ENCODE measurements around the gene GLI3. TPM values are rescaled to one million over a fixed set of nuclear protein-coding genes. Genes with fewer than 3 reads are reported as not detected.

The GLI3 gene
- total RNA-seq, 1 experiment from 2014 or later = 45.0 TPM

DNA sequence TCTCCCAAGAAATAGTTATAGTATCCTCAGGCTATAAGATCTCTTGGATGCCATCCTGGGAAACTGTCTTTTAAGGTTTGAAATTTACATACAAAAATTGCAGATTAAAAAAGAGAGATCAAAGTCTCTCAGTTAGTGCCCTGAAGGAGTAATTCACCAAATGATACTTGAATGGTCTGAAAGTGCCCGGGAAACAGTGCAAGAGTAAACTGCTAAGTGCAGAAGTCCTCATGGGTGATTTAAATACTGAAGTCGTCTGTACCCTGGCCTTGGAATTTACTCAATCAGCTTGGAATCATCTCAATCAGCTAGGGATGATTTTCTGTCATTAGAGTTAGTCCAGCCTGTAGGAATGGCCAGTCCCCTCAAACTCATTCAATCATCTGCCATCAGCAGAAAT is 155.3 kb downstream of the GLI3 start:
- no peak overlapping the region for H3K4ac ChIP-seq (ENCODE audit: low read depth, low read length)
- no peak overlapping the region for H3K4me2 ChIP-seq (ENCODE audit: insufficient read depth, insufficient read length, low read length)
- no peak overlapping the region for H3K27ac ChIP-seq (ENCODE audit: insufficient read length, low read depth, low read length)
- H2BK5ac ChIP-seq (ENCODE audit: insufficient read length, low read length) = no peak overlapping the region
- H3K79me2 ChIP-seq (ENCODE audit: insufficient read depth, low read length) = no peaks in the 10 kb centered on the region
- no peak overlapping the region for H2BK12ac ChIP-seq (ENCODE audit: insufficient read length, low read depth, low read length)
- WGBS (ENCODE audit: extremely low coverage, insufficient read length, low lambda C conversion rate) = no CpG with 5 or more reads among the region's 2 CpGs
- H2AFZ ChIP-seq (ENCODE audit: low read length) = no peak overlapping the region
- no peak overlapping the region for H2BK120ac ChIP-seq (ENCODE audit: low read depth, low read length, poor library complexity, severe bottlenecking)
- peaks cover 1% of the 10 kb centered on the region for H4K20me1 ChIP-seq (ENCODE audit: control insufficient read depth, insufficient read depth, insufficient read length)
- H3K9me3 ChIP-seq (ENCODE audit: control insufficient read depth, low read depth, low read length) = no peaks in the 10 kb centered on the region
- Mint-ChIP-seq H3K9me3 (no peaks in the 10 kb centered on the region; a peak in 1 of 5 replicates), H3K27me3 (ENCODE audit: low read depth) (peaks cover 7% of the 10 kb centered on the region), H3K4me1 (peaks cover 9 to 23% of the 10 kb centered on the region in 2 experiments), H3K36me3 (ENCODE audit: insufficient read depth in 1 of 3, low read depth in 3 of 3) (no peaks in the 10 kb centered on the region; a peak in 1 of 7 replicates), H3K4me3 (no peak overlapping the region), H3K27ac (no peak overlapping the region)
- no peak overlapping the region for H3T11ph ChIP-seq (ENCODE audit: low read length)
- DNase-seq = no peak
- no peak overlapping the region for H3K56ac ChIP-seq (ENCODE audit: insufficient read length, low read depth, low read length)
- H3K79me1 ChIP-seq (ENCODE audit: insufficient read depth, low read depth, low read length, poor library complexity, severe bottlenecking) = peaks cover under 1% of the 10 kb centered on the region
- H2BK15ac ChIP-seq (ENCODE audit: low read depth, low read length) = no peak overlapping the region
- H3K18ac ChIP-seq (ENCODE audit: insufficient read length, low read depth, low read length) = no peak overlapping the region
- no peak overlapping the region for H4K91ac ChIP-seq (ENCODE audit: insufficient read length, low read depth, low read length)
- no peak overlapping the region for H4K8ac ChIP-seq (replicated peaks; ENCODE audit: insufficient read length, low read depth, low read length)
- H3K9ac ChIP-seq (ENCODE audit: extremely low read depth, insufficient read length, low read length) = no peak overlapping the region
- no peak overlapping the region for H4K5ac ChIP-seq (ENCODE audit: insufficient read length, low read depth, low read length)
- peaks cover 2% of the 10 kb centered on the region; the same call in 1 of the 2 replicates for H3K27me3 ChIP-seq (ENCODE audit: insufficient read depth, low read length)
- no peaks in the 10 kb centered on the region for H3K23me2 ChIP-seq (ENCODE audit: insufficient read length, low read depth, low read length, poor library complexity, severe bottlenecking)
- H2AK5ac ChIP-seq (ENCODE audit: insufficient read length, low read length) = no peak overlapping the region
- TF ChIP-seq, protein P1, sequence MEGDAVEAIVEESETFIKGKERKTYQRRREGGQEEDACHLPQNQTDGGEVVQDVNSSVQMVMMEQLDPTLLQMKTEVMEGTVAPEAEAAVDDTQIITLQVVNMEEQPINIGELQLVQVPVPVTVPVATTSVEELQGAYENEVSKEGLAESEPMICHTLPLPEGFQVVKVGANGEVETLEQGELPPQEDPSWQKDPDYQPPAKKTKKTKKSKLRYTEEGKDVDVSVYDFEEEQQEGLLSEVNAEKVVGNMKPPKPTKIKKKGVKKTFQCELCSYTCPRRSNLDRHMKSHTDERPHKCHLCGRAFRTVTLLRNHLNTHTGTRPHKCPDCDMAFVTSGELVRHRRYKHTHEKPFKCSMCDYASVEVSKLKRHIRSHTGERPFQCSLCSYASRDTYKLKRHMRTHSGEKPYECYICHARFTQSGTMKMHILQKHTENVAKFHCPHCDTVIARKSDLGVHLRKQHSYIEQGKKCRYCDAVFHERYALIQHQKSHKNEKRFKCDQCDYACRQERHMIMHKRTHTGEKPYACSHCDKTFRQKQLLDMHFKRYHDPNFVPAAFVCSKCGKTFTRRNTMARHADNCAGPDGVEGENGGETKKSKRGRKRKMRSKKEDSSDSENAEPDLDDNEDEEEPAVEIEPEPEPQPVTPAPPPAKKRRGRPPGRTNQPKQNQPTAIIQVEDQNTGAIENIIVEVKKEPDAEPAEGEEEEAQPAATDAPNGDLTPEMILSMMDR (conservative IDR thresholded peaks at IDR 0.05) = no peak
- H3K23ac ChIP-seq (ENCODE audit: insufficient read length, low read depth, low read length) = no peak overlapping the region
- H3K4me1 ChIP-seq (ENCODE audit: insufficient read depth, low read length) = no peaks in the 10 kb centered on the region
- no peak overlapping the region for H3K14ac ChIP-seq (ENCODE audit: insufficient read depth, low read length)
- H2BK20ac ChIP-seq (ENCODE audit: low read depth, low read length, poor library complexity, severe bottlenecking) = no peak overlapping the region
